T-cell (primary cell): ENCODE data around the gene FABP7. TPM values are rescaled to one million over a fixed set of nuclear protein-coding genes. Genes with fewer than 3 reads are reported as not detected.

Experiments
- ATAC-seq, 4 experiments: fragments of 200-7000 bp in 3 of 4; fragments of 150-1000 bp in 1 of 4; cut with Tn5 transposase; replicated peaks in 1 of 4; 1 replicate in 3 of 4; 2 replicates in 1 of 4; pipeline ENCODE4 v1.10.0; 2021; ENCODE audit warnings: moderate library complexity in 3 of 4, mild to moderate bottlenecking in 2 of 4, moderate number of reproducible peaks in 1 of 4
- CTCF ChIA-PET, 2 donors: fragments of 300-600 bp; sonication (Branson Sonifier 250); formaldehyde crosslinking; loops; one replicate each; lab custom pipeline; 2022; ENCODE audit warnings: antibody characterized with exemption in 2 of 2; lab: Charles Lee
- POLR2A ChIA-PET, 2 donors: fragments of 300-600 bp; sonication (Branson Sonifier 250); formaldehyde crosslinking; loops; one replicate each; lab custom pipeline; 2022; ENCODE audit warnings: antibody characterized with exemption in 2 of 2; lab: Charles Lee
- DNase-seq, 35 experiments: peaks; one replicate each; pipeline versions ENCODE4 v3.0.0 to v3.0.0-alpha.2; 2013 to 2023
- H3K27ac ChIP-seq: one replicate; pipeline ENCODE4 v1.5.1; 2013; ENCODE audit warnings: low read length
- H3K27me3 ChIP-seq, 2 experiments: replicated peaks in 1 of 2; 1 replicate in 1 of 2; 2 replicates in 1 of 2; pipeline versions ENCODE4 v1.6.1 to v1.7.0; 2013; ENCODE audit warnings: low read length in 1 of 2, mixed read lengths in 1 of 2; ENCODE audit not compliant: control insufficient read depth in 2 of 2, insufficient read depth in 2 of 2; ENCODE audit errors: extremely low read depth in 1 of 2
- H3K36me3 ChIP-seq, 2 donors: 1 replicate in 1 of 2; 2 replicates in 1 of 2; pipeline versions ENCODE4 v1.6.1 to v1.7.0; 2013; ENCODE audit warnings: low read length in 1 of 2; ENCODE audit not compliant: control insufficient read depth in 2 of 2, insufficient read depth in 1 of 2; ENCODE audit errors: extremely low read depth in 1 of 2
- H3K4me1 ChIP-seq, 2 experiments: 1 replicate in 1 of 2; 2 replicates in 1 of 2; pipeline versions ENCODE4 v1.6.1 to v1.7.0; 2013; ENCODE audit warnings: low read length in 2 of 2, mixed read lengths in 1 of 2; ENCODE audit not compliant: insufficient read depth in 2 of 2, control insufficient read depth in 1 of 2; ENCODE audit errors: extremely low read depth in 1 of 2
- H3K4me3 ChIP-seq, 2 donors: 1 replicate in 1 of 2; 2 replicates in 1 of 2; pipeline versions ENCODE4 v1.5.1 to v1.7.0; 2013; ENCODE audit warnings: mild to moderate bottlenecking in 2 of 2, low read length in 1 of 2, moderate library complexity in 1 of 2; ENCODE audit not compliant: control insufficient read depth in 1 of 2; ENCODE audit errors: extremely low read depth in 1 of 2
- H3K9me3 ChIP-seq: 2 replicates; pipeline ENCODE4 v1.7.0; 2013
- H3K27ac Mint-ChIP-seq, 2 donors: one replicate each; pipeline ENCODE4 v1.8.0; 2020 to 2021; ENCODE audit warnings: mild to moderate bottlenecking in 2 of 2, mixed read lengths in 2 of 2
- H3K27me3 Mint-ChIP-seq, 2 donors: one replicate each; pipeline ENCODE4 v1.8.0; 2021 to 2022; ENCODE audit warnings: mixed read lengths in 2 of 2
- H3K36me3 Mint-ChIP-seq: one replicate; pipeline ENCODE4 v1.8.0; 2021; ENCODE audit warnings: mixed read lengths
- H3K4me1 Mint-ChIP-seq, 3 donors: one replicate each; pipeline ENCODE4 v1.8.0; 2020 to 2022; ENCODE audit warnings: mixed read lengths in 3 of 3, mild to moderate bottlenecking in 1 of 3
- H3K4me3 Mint-ChIP-seq, 3 donors: one replicate each; pipeline ENCODE4 v1.8.0; 2020 to 2022; ENCODE audit warnings: mild to moderate bottlenecking in 3 of 3, mixed read lengths in 3 of 3, moderate library complexity in 3 of 3
- H3K9me3 Mint-ChIP-seq, 3 donors: one replicate each; pipeline ENCODE4 v1.8.0; 2020 to 2022; ENCODE audit warnings: mixed read lengths in 3 of 3
- WGBS: methylation state at CpG from one replicate; pipeline ENCODE4 v1.1.5; 2013; ENCODE audit warnings: missing lambda C conversion rate; ENCODE audit not compliant: insufficient coverage; 5-methylcytosine and 5-hydroxymethylcytosine counted together
- total RNA-seq, 35 experiments: library from RNA in 6 of 35; stranded (reverse) in 6 of 35; fragments of 120-200 nt in 1 of 35; gene quantifications; one replicate each; pipeline versions ENCODE4 v1.2.1 to v1.2.4 and lab custom pipeline; 2013 to 2026

FABP7 gene
- not detected for total RNA-seq
- not detected for total RNA-seq (2013)
- 0 reads per million in 29 experiments for total RNA-seq (lab: John Stamatoyannopoulos, UW)

GRCh38 chr6:122779667-122780066 lies at the start of gene FABP7:
Gene FABP7, plus strand, starts transcription at chr6:122779716. Its CDS starts 79 bp downstream, at chr6:122779795.
- Mint-ChIP-seq H3K36me3 (no peaks in the 10 kb centered on the region), H3K9me3 (peaks cover 5 to 11% (median 11%) of the 10 kb centered on the region in 3 donors), H3K4me3 (no peak within 1 kb of the TSS), H3K27ac (no peak within 1 kb of the TSS), H3K4me1 (no peaks in the 10 kb centered on the region), H3K27me3 (peaks cover 13 to 37% of the 10 kb centered on the region in 2 donors)
- no peak within 1 kb of the TSS for H3K27ac ChIP-seq
- CTCF ChIA-PET = no interaction called here
- H3K9me3 ChIP-seq = no peaks in the 10 kb centered on the region
- no peaks in the 10 kb centered on the region for H3K4me1 ChIP-seq
- no peak for DNase-seq
- POLR2A ChIA-PET = no interaction called here
- no peak within 1 kb of the TSS for H3K4me3 ChIP-seq
- no peaks in the 10 kb centered on the region for H3K27me3 ChIP-seq
- no peaks in the 10 kb centered on the region for H3K36me3 ChIP-seq
- peak in 1 of 4 experiments; percentile 24 for ATAC-seq
- 64% methylated on average over 3 of the region's 3 CpGs for WGBS

DNA sequence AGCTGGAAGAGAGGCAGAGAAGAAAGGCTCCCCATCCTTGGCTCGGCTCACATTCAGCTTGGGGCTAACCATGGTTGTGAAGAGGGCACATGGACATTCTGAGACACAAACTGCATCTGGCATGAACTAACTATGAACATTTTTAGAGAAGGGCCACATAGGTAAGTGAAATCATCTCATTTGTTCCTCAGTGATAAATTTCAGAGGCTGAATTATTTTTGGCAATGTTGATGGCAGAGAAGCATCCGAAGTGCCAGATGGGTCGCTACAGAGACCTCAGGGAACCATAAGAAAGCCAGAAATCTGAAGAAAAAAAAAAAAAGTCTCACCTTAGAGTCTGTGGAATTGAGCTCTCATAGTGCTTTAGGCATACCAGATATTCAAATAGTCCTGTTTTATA lies 49.2 kb upstream of the FABP7 start:
- no peaks in the 10 kb centered on the region for H3K4me1 Mint-ChIP-seq
- Histone ChIP-seq H3K27me3 (no peaks in the 10 kb centered on the region), H3K36me3 (no peaks in the 10 kb centered on the region), H3K4me3 (no peak overlapping the region), H3K27ac (no peak overlapping the region), H3K4me1 (no peaks in the 10 kb centered on the region), H3K9me3 (no peaks in the 10 kb centered on the region)
- CTCF ChIA-PET = interaction anchor here (1.2 to 4.7 kb wide), 2 partner anchors 108 to 109 kb away, joined by 5 to 36 read pairs; no protein-coding TSS in a partner anchor
- H3K36me3 Mint-ChIP-seq = no peaks in the 10 kb centered on the region
- no peak overlapping the region for H3K4me3 Mint-ChIP-seq
- DNase-seq (no peak), ATAC-seq (no peak)
- no peak overlapping the region for H3K27ac Mint-ChIP-seq
- H3K27me3 Mint-ChIP-seq = peaks cover 4 to 7% of the 10 kb centered on the region in 2 donors
- POLR2A ChIA-PET = no interaction called here
- H3K9me3 Mint-ChIP-seq = no peaks in the 10 kb centered on the region
- WGBS = 85% methylated on average over 3 of the region's 3 CpGs

- no peak overlapping the region for H3K4me3 Mint-ChIP-seq
- WGBS = 40% methylated on average over 1 of the region's 4 CpGs
- H3K9me3 Mint-ChIP-seq = no peaks in the 10 kb centered on the region
- H3K4me3 ChIP-seq = no peak overlapping the region
- no peaks in the 10 kb centered on the region for H3K4me1 ChIP-seq
- H3K27ac ChIP-seq = no peak overlapping the region
- H3K36me3 ChIP-seq = no peaks in the 10 kb centered on the region
- ChIA-PET CTCF (interaction anchor here (1.5 to 4.7 kb wide), 2 partner anchors 108 to 127 kb away, joined by 3 to 36 read pairs; no protein-coding TSS in a partner anchor), POLR2A (no interaction called here)
- ATAC-seq = no peak
- no peaks in the 10 kb centered on the region for H3K9me3 ChIP-seq
- peak in 1 of 35 experiments; percentile 41 for DNase-seq
- peaks cover 4 to 7% of the 10 kb centered on the region in 2 donors for H3K27me3 Mint-ChIP-seq
- H3K36me3 Mint-ChIP-seq = no peaks in the 10 kb centered on the region
- H3K27ac Mint-ChIP-seq = no peak overlapping the region
- H3K4me1 Mint-ChIP-seq = no peaks in the 10 kb centered on the region
- H3K27me3 ChIP-seq = no peaks in the 10 kb centered on the region
Measured at GRCh38 chr6:122730775-122731386, 48.6 kb upstream of the FABP7 start.

- Histone ChIP-seq H3K4me1 (no peaks in the 10 kb centered on the region), H3K4me3 (no peak overlapping the region), H3K27me3 (no peaks in the 10 kb centered on the region), H3K27ac (no peak overlapping the region), H3K36me3 (no peaks in the 10 kb centered on the region), H3K9me3 (no peaks in the 10 kb centered on the region)
- no peaks in the 10 kb centered on the region for H3K9me3 Mint-ChIP-seq
- ChIA-PET CTCF (interaction anchor here in 1 of 2 donors (4.7 kb wide), 1 partner anchor 106 kb away, joined by 36 read pairs; no protein-coding TSS in a partner anchor), POLR2A (no interaction called here)
- no peaks in the 10 kb centered on the region for H3K36me3 Mint-ChIP-seq
- H3K27ac Mint-ChIP-seq = no peak overlapping the region
- WGBS = 80% methylated on average over 1 of the region's 4 CpGs
- no peak overlapping the region for H3K4me3 Mint-ChIP-seq
- ATAC-seq (no peak), DNase-seq (no peak)
- H3K27me3 Mint-ChIP-seq = peaks cover 4 to 7% of the 10 kb centered on the region in 2 donors
- no peaks in the 10 kb centered on the region for H3K4me1 Mint-ChIP-seq
Measured at GRCh38 chr6:122733259-122733658, 46.3 kb upstream of the FABP7 start.

DNA sequence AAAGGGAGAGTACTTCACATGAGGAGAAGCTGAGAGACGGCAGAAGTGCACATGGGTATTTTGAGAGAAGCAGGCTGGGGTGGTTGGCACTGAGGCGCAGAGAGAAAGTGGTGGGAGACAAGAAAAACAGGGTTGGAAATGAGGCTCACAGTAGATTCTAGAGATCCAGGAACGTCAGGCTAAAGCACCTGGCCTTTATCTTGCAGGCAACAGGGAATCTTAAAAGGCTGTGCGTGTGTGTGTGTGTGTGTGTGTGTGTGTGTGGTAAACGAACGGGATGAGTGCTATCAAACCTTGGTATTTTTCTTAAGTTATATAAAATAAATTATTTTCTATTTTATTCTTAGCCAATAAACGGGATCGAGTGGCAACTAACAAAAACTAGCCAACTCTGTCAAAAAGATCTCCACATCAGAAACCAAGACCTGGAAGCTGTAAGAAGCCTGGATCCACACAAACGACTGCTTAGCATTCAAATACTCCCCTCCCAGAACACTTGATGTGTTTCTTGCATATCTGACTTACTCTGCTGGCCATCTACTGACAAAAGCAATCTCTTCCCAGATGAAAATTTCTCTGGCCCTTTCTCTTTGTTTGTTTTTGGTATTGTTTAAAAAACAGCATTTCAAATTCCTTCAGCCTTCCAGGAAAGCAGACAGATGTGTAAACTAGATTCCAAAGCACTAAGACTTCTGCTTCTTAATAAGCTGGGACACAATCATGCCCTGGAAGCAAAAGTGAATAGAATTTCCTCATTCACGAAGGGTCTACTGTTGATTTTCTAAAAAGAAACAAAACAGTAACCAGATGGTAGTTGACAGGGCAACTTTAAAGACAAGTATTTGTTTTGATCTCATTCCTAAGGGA lies 44.8 kb upstream of the FABP7 start:
- ATAC-seq = no peak
- Mint-ChIP-seq H3K27me3 (peaks cover 4 to 7% of the 10 kb centered on the region in 2 donors), H3K36me3 (no peaks in the 10 kb centered on the region)

GRCh38 chr6:122735582-122735981 lies 43.9 kb upstream of the FABP7 start:
- H3K27me3 Mint-ChIP-seq = peaks cover 4% of the 10 kb centered on the region in 2 donors
- WGBS = 78% methylated on average over 3 of the region's 4 CpGs

More for the DNA sequence above, 44.8 kb upstream of the FABP7 start:
- Histone ChIP-seq H3K9me3 (no peaks in the 10 kb centered on the region), H3K27ac (no peak overlapping the region), H3K27me3 (no peaks in the 10 kb centered on the region), H3K4me1 (no peaks in the 10 kb centered on the region), H3K4me3 (no peak overlapping the region), H3K36me3 (no peaks in the 10 kb centered on the region)
- no peaks in the 10 kb centered on the region for H3K9me3 Mint-ChIP-seq
- POLR2A ChIA-PET = no interaction called here
- H3K27ac Mint-ChIP-seq = no peak overlapping the region
- 86% methylated on average over 3 of the region's 10 CpGs for WGBS
- DNase-seq = no peak
- no peaks in the 10 kb centered on the region for H3K4me1 Mint-ChIP-seq
- CTCF ChIA-PET = interaction anchor here in 1 of 2 donors (0.7 kb wide), 1 partner anchor 199 kb away, joined by 3 read pairs; no protein-coding TSS in a partner anchor
- no peak overlapping the region for H3K4me3 Mint-ChIP-seq

More at GRCh38 chr6:122735582-122735981, 43.9 kb upstream of the FABP7 start:
- no peak for ATAC-seq
- no peaks in the 10 kb centered on the region for H3K4me1 Mint-ChIP-seq
- Histone ChIP-seq H3K27me3 (no peaks in the 10 kb centered on the region), H3K27ac (no peak overlapping the region), H3K36me3 (no peaks in the 10 kb centered on the region), H3K4me3 (no peak overlapping the region), H3K9me3 (no peaks in the 10 kb centered on the region), H3K4me1 (no peaks in the 10 kb centered on the region)
- H3K4me3 Mint-ChIP-seq = no peak overlapping the region
- CTCF ChIA-PET = no interaction called here
- POLR2A ChIA-PET = no interaction called here
- H3K9me3 Mint-ChIP-seq = no peaks in the 10 kb centered on the region
- no peak for DNase-seq
- no peaks in the 10 kb centered on the region for H3K36me3 Mint-ChIP-seq
- no peak overlapping the region for H3K27ac Mint-ChIP-seq
